ENCODE data around the gene ATG9A.

Gene ATG9A

DNA sequence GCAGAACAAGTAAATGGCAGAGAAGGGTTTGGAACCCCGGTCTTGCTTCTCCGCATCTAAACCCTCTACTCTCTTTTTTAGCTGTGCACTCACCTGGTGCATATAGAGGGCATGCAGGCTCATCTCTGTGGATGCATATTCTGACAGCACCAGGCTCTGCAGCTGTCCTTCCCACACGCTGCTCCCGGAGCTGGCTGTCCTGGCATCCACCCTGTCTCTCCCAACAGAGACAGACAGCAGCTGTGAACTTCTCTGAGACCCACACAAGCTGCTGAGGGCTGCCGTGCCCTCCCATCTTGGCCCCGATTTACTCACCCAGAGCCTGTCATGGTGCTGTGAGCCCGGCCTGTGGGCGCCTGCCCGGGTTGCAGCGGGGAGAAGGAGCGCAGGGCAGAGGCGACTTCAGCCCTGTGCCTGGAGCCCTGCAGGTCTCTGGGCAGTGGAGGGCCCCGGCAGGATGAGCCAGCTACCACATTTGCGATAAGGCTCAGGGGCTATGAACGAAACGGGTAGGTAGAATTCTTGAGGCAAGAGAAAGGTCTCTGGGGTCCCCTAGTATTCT lies 7.4 kb downstream of the ATG9A start:
- DNase-seq, result no peak

- DNase-seq, result no peak
Observed at GRCh38 chr2:219220652-219221402, 8.6 kb downstream of the ATG9A start.

GRCh38 chr2:219219784-219220532 lies 9.5 kb downstream of the ATG9A start:
- no peak for DNase-seq

- peak; percentile 74 for DNase-seq
Observed at GRCh38 chr2:219218732-219219701, 10.4 kb downstream of the ATG9A start, which contains the start of gene ABCB6. Gene ABCB6 (minus strand): TSS chr2:219218958. CDS start chr2:219218673, 285 bp downstream.

GRCh38 chr2:219218217-219218731 lies 11.2 kb downstream of the ATG9A start:
- DNase-seq, result peak; percentile 8

DNA sequence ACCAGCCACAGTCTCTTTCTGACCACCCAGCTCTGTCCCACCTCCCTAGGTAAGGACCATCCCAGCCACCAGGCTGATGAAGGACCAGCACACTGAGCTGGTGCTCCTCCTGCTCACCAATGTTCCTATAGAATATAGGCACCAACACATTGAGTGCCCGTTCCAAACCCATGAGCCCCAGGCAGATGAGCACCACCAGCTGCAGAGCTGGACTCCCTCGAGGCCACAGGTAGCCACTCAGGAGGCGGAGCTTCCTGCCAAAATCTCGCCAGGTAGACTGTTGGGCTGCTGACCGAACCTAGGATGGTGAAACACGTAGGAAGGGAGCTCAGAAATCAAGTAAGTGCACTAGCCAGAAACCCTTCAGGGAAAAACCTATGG lies 12.9 kb downstream of the ATG9A start:
- no peak for DNase-seq

DNA sequence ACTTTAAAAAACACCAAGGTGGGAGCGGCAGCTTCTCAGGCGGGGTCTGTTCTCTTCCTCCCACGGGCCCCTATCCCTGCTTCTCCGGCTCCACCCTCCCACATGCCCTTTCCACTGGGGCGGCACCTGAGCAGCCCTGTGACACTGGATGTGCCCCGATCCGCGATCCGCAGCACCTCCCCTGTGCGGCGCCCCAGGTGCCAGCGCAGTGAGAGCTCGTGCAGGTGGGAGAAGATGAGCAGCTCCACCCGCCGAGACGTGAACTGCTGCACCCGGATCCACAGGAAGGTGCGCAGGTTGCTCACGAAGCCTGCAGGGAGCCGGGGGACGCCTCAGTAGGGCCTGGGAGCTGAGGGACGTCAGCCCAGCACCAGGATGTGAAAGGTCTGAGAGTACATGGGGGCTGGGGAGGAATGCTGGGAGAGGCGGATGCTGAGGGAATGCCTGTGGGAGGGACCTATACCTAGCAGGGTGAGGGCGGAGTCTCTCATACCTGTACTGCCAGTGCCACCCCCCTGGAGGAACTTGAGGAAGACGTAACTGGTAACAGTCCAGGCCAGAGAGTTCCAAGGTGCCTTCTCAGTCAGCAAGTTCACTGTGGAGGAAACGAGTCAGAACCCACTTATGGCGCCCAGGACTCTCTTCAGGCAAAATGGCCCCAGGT lies 13.4 kb downstream of the ATG9A start:
- no peak for DNase-seq

- DNase-seq, result no peak
Observed at GRCh38 chr2:219214786-219215185, 14.7 kb downstream of the ATG9A start.

GRCh38 chr2:219214141-219214540 lies 15.3 kb downstream of the ATG9A start:
- DNase-seq, result no peak

DNA sequence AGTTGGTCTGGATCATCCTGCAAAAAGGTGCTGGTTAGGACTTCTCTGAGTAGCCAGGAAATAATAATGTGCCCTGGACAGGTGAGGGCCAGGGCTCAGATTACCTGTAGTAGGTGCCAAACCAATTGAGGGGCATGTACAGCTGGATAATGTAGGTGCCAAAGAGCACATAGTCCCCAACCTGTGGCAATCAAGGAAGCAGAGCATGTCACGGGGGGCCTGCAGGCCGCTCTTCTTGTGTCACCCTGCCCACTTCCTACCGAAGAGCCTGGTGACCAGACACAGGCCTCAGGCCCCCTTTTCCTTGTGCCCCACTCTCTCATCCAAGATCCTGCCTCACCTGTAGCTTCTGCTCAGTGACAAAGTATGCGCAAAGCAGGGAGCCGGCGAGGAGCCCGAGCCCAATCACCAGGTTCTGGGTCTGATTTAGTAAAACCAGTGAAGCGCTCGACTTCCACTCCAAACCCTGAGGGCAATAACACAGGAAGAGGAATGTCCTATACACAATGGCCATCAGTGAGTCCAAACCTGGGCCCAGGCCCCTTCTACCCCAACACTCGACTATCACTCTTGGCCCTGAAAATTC lies 15.9 kb downstream of the ATG9A start:
- DNase-seq, result no peak

DNA sequence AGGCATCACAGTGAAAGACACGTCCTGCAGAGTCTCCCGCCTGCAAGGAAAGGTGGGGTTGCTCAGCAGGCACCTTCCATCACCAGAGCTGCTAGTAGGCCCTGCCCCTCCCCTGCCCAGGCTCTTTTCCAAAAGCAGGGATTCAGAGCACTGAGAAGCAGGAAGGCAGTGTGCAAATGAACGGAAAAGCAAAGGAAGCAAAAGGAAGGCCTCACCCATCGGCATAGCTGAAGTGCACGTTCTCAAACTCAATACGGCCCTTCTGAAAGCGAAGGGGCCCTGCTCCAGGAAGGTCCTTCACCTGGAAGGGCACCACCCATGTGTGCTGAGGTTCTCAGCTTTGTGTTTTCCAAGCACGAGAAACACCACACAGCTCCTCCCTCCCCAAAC lies 16.4 kb downstream of the ATG9A start:
- DNase-seq, result no peak

DNA sequence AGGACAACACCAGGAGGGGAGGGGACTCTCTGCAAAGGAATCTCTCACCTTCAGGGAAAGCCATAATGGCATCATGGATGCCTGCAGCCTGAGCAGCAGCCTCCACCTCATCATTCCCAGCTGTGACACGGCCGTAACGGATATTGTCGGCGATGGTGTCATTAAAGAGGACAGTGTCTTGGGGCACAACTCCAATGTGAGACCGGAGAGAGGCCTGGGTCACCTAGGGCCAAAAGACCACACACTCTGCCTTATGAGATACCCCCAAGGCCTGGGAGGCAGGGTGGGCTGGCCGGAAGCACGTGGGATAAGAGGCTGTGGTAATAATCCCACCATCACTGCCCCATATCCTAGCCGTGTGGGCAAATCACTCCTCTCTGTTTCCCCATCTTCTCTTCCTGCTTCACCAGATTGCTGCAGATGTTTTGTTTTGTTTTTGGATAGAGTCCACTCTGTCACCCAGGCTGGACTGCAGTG lies 18.5 kb downstream of the ATG9A start:
- DNase-seq, result no peak

DNA sequence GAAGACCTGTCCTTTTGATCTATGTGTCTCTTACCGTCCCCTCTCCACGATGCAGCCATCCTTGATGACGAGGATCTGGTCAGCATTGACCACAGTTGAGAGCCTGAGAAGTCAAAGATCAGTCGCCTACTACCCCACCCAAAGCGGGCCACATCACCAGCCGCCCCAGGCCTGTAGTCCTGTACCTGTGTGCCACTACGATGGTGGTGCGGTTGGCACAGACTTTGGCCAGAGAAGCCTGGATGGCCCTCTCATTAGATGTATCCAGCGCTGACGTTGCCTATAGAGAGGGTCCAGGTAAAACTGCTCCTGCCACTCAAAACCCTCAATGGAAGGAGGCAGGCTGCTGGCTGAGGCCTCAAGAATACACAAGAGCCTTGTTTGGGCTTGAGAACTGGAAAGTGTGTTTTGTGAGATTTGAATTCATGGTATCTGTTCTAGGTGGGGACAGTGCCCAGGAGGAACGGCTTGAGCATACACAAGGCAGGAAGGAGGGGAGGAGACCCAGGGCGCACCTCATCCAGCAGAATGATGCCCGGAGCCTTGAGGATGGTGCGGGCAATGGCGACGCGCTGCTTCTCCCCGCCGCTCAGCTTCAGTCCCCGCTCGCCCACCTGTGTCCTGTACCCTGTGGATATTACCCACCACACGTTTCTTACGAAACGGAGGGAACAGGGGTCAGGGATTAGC lies 19.1 kb downstream of the ATG9A start:
- DNase-seq, result no peak

DNA sequence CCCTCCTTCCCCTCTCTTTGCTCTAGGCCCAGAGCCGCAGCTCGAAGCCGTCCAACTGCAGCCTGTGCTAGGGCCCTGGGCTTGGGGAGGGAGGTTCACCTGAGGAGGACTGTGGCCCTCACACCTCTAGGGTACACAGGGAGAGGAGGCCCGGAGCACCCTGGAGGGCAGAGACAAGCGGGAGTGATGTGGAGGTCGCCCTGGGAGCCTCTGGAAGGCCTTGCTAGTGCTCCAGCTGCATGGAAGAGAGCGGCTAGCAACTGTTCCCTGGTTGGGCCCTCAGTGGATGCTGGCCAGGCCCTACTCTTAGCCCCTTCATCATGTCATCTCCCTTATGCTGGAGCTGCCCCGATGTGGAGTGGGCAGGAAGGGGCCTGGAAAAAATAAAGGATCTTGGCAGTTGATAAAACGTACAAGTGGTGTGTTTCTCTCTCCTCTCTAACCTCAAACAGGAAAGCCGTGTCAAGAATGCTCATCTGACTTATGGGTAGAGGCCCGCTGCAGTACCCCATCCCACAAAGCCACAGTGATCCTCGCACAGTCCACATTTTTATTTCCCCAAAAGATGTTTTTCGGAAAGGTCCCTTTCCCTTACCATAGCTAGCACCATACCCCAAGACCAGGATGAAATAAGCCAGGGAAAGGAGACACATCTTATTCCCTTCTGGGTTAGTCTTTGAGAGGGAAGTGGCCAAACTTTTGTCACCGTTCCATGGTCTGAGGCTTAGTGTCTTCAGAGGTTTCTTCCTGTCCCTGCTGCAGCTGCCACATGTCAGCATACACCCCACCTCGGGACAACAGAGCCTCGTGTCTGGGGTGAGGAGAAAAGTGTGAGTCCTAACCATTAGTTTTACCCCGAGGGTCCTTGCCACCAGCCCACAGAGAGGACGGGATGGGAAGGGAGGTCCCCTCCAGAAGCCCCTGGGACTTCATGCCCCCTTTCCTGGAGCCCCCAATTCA lies 19.9 kb downstream of the ATG9A start:
- DNase-seq, result no peak

DNA sequence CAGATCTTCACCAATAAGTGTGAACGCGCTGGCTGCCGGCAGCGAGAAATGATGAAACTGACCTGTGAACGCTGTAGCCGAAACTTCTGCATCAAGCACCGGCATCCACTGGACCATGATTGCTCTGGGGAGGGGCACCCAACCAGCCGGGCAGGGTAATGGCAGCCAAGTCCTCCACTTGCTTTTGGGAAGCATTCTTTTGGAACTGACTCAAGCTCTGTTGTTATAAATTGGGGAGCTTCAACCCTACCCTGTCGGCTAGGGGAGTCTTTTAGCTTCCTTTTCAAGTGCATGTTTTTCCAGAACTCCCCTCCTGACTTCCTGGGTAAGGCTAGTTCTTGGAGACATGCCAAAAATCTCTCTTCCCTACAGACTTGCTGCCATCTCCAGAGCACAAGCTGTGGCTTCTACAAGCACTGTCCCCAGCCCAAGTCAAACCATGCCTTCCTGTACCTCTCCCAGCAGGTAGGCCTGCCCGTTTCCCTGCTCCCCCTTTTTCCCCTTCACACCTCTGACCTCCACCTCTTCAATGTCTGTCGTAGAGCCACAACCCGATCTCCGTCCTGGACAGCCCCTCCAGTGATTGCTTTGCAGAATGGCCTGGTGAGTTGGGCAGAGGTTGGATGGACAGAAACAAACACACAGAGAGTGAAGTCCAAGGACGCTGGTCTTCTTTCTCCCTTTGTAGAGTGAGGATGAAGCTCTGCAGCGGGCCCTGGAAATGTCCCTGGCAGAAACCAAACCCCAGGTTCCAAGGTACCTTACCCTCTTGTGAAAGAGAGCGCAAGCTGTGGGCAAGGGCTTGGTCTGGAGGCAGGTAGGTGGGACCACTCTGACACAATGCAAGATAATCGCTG lies 21.3 kb downstream of the ATG9A start:
- DNase-seq, result no peak

GRCh38 chr2:219207134-219207883 lies 22.1 kb downstream of the ATG9A start:
- DNase-seq, result no peak

GRCh38 chr2:219206328-219207133 lies 22.9 kb downstream of the ATG9A start, which contains the start of gene ZFAND2B:
Gene ZFAND2B (plus strand): TSS chr2:219206782. CDS start chr2:219206988, 206 bp downstream.
- peak; percentile 93 for DNase-seq

All from activated effector memory CD4-positive, alpha-beta T cell treated with Interleukin-2 at 50 U/mL for 16 hours (primary cell).